Measurements from ENCODE around the gene CEP85.

CEP85 gene

GRCh38 chr1:26317146-26317545, 83.1 kb downstream of the CEP85 start:
- DNase-seq, result peak in 1 of 2 donors; percentile 32

- peak; percentile 48 to 75 for DNase-seq
Measured at GRCh38 chr1:26317612-26318337, 83.8 kb downstream of the CEP85 start, which contains the start of gene CD52. Gene CD52, plus strand, starts transcription at chr1:26317958. Its CDS starts 60 bp downstream, at chr1:26318018.

GRCh38 chr1:26318338-26319064, 84.5 kb downstream of the CEP85 start:
- DNase-seq, result peak; percentile 90 to 95

GRCh38 chr1:26320896-26321295, 86.9 kb downstream of the CEP85 start:
- no peak for DNase-seq

- peak; percentile 88 to 93 for DNase-seq
Measured at GRCh38 chr1:26321315-26322041, 87.5 kb downstream of the CEP85 start.

GRCh38 chr1:26322042-26322331, 88.0 kb downstream of the CEP85 start:
- DNase-seq, result no peak

- DNase-seq, result no peak
Measured at GRCh38 chr1:26323382-26323781, 89.4 kb downstream of the CEP85 start.

- DNase-seq, result no peak
Measured at GRCh38 chr1:26324550-26324949, 90.5 kb downstream of the CEP85 start.

- DNase-seq, result no peak
Measured at GRCh38 chr1:26327956-26328362, 94.0 kb downstream of the CEP85 start.

All from inflammatory macrophage (primary cell).